ENCODE data around the gene TLE6.

- no peak for TF ChIP-seq EZH2 (optimal IDR thresholded peaks at IDR 0.05; ENCODE audit: low read depth, low read length)
- TF ChIP-seq CTCF (IDR thresholded peaks at IDR 0.05; ENCODE audit: low read length): no peak
- no peak for TF ChIP-seq EZH2phosphoT487 (IDR thresholded peaks at IDR 0.05; ENCODE audit: low read length)
Observed at GRCh38 chr19:3039125-3039524, 61.8 kb downstream of the TLE6 start.
